GM21786 (cell line): ENCODE results near the gene CENATAC.
A peak's percentile ranks its signal among the peaks of the same experiment; 100 is the strongest.
"Not testable (repeated sequence)": the region's sequence is repeated elsewhere in the genome, so short reads cannot be mapped to it uniquely, and the experiment has no call there.

Source experiments
- ATAC-seq: cut with Tn5 transposase; IDR thresholded peaks from one replicate; pipeline ENCODE4 v1.9.1; 2021; ENCODE audit not compliant: unreplicated experiment

The CENATAC gene

GRCh38 chr11:119025978-119026766 lies 28.2 kb downstream of the CENATAC start:
- ATAC-seq = no peak

- ATAC-seq = no peak
Measured at GRCh38 chr11:119026970-119027369, 29.0 kb downstream of the CENATAC start.

GRCh38 chr11:119027561-119028345 lies 29.8 kb downstream of the CENATAC start:
- no peak for ATAC-seq

GRCh38 chr11:119028346-119029068 lies 30.6 kb downstream of the CENATAC start:
- no peak for ATAC-seq

- no peak for ATAC-seq
Measured at GRCh38 chr11:119029069-119029339, 31.1 kb downstream of the CENATAC start.

- ATAC-seq = peak; percentile 16
Measured at GRCh38 chr11:119029340-119030028, 31.5 kb downstream of the CENATAC start.

- peak; percentile 7 for ATAC-seq
Measured at GRCh38 chr11:119030029-119030328, 32.0 kb downstream of the CENATAC start.

GRCh38 chr11:119030329-119031047 lies 32.5 kb downstream of the CENATAC start, which contains the start of gene SLC37A4:
Gene SLC37A4 (minus strand): TSS chr11:119030877.
- peak; percentile 85 for ATAC-seq

GRCh38 chr11:119031912-119032280 lies 34.0 kb downstream of the CENATAC start:
- no peak for ATAC-seq

- ATAC-seq = not testable (repeated sequence)
Measured at GRCh38 chr11:119033421-119033820, 35.5 kb downstream of the CENATAC start.

GRCh38 chr11:119034813-119035212 lies 36.9 kb downstream of the CENATAC start:
- no peak for ATAC-seq

GRCh38 chr11:119038884-119039283 lies 40.9 kb downstream of the CENATAC start:
- ATAC-seq = no peak

- ATAC-seq = not testable (repeated sequence)
Measured at GRCh38 chr11:119039471-119039870, 41.5 kb downstream of the CENATAC start.

GRCh38 chr11:119041821-119042514 lies 44.0 kb downstream of the CENATAC start:
- no peak for ATAC-seq

- ATAC-seq = no peak
Measured at GRCh38 chr11:119042927-119043326, 45.0 kb downstream of the CENATAC start.

- ATAC-seq = no peak
Measured at GRCh38 chr11:119044708-119045107, 46.8 kb downstream of the CENATAC start.

GRCh38 chr11:119046489-119046888 lies 48.6 kb downstream of the CENATAC start:
- no peak for ATAC-seq

GRCh38 chr11:119047205-119047604 lies 49.3 kb downstream of the CENATAC start:
- ATAC-seq = no peak

GRCh38 chr11:119048644-119049043 lies 50.7 kb downstream of the CENATAC start:
- no peak for ATAC-seq

- no peak for ATAC-seq
Measured at GRCh38 chr11:119049081-119049480, 51.1 kb downstream of the CENATAC start.
